ENCODE measurements around the gene OR4N2. TPM values are rescaled to one million over a fixed set of nuclear protein-coding genes. Genes with fewer than 3 reads are reported as not detected.
"Not testable (repeated sequence)": the region's sequence is repeated elsewhere in the genome, so short reads cannot be mapped to it uniquely, and the experiment has no call there.

Gene OR4N2
- total RNA-seq, 1 experiment from 2014 or later, result not detected

GRCh38 chr14:19771895-19772430, 31.6 kb upstream of the OR4N2 start:
- DNase-seq (ENCODE audit: low read depth, low spot score) (no peak), ATAC-seq (no peak)
- no peak for TF ChIP-seq POLR2AphosphoS5 (IDR thresholded peaks at IDR 0.05; ENCODE audit: low read depth, low read length)
- TF ChIP-seq SIN3A (IDR thresholded peaks at IDR 0.05; ENCODE audit: borderline replicate concordance, insufficient read depth, low read depth, low read length), result no peak
- TF ChIP-seq TCF7L2 (IDR thresholded peaks at IDR 0.05; ENCODE audit: low read depth, low read length), result no peak
- Histone ChIP-seq H3K27me3 (ENCODE audit: control insufficient read depth, insufficient read depth, low read length) (no peaks in the 10 kb centered on the region), H3K27ac (ENCODE audit: low read length) (no peak overlapping the region), H3K36me3 (ENCODE audit: control insufficient read depth, insufficient read depth, low read length) (no peaks in the 10 kb centered on the region), H3K4me1 (ENCODE audit: control insufficient read depth, insufficient read depth, low read length) (no peaks in the 10 kb centered on the region), H3K9me3 (ENCODE audit: control insufficient read depth, insufficient read depth, low read depth, low read length) (no peaks in the 10 kb centered on the region), H3K4me3 (ENCODE audit: low read depth in 2 of 2, low read length in 2 of 2) (no peak overlapping the region)
- in situ Hi-C loops (cut with HindIII; ENCODE audit: low pct_unique_long_range_greater_than_20kb, low sequenced_read_pairs), result no loop called here
- BruUV-seq (replicated peaks), result no TSS peak
- CTCF ChIA-PET, result no interaction called here
- intact Hi-C loops (cut with micrococcal nuclease; ENCODE audit: unreplicated experiment), result no loop called here
- POLR2A ChIA-PET, result no interaction called here

- H3K36me3 ChIP-seq (ENCODE audit: control insufficient read depth, insufficient read depth, low read length); H3K27ac ChIP-seq (ENCODE audit: low read length); DNase-seq (ENCODE audit: low read depth, low spot score); in situ Hi-C loops (cut with HindIII; ENCODE audit: low pct_unique_long_range_greater_than_20kb, low sequenced_read_pairs); H3K9me3 ChIP-seq (ENCODE audit: control insufficient read depth, insufficient read depth, low read depth, low read length); intact Hi-C loops (cut with micrococcal nuclease; ENCODE audit: unreplicated experiment); BruUV-seq (replicated peaks); ATAC-seq; H3K27me3 ChIP-seq (ENCODE audit: control insufficient read depth, insufficient read depth, low read length); H3K4me3 ChIP-seq (ENCODE audit: low read depth in 2 of 2, low read length in 2 of 2); H3K4me1 ChIP-seq (ENCODE audit: control insufficient read depth, insufficient read depth, low read length); CTCF ChIA-PET; POLR2A ChIA-PET: not testable (repeated sequence)
These were observed 31.1 kb upstream of the OR4N2 start for GRCh38 chr14:19772454-19772853.

DNA sequence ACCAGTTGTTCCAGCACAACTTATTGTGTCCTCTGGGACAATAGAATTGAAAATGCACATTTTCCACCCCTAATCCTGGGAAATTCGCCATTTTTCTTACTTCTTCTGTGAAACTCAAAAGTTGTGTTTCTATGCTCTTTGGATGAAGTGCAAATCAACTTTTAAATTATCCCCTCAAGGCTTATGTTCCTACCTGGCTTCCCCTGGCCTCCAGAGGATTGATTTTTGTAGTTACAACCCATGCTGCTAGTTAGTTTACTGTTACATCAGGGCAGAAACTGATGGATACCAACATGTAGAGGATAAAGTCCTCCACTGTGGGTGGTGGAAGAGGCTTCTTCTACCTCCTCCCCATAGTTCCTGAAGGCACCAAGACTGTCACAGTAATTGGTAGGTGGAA, 30.4 kb upstream of the OR4N2 start, which contains the start of gene OR4M1:
Gene OR4M1 (plus strand): TSS at position 301 of the 400 bp plus-strand sequence. CDS start 6,819 bp downstream, outside the sequence.
- BruUV-seq (replicated peaks); POLR2A ChIA-PET: not testable (repeated sequence)

DNA sequence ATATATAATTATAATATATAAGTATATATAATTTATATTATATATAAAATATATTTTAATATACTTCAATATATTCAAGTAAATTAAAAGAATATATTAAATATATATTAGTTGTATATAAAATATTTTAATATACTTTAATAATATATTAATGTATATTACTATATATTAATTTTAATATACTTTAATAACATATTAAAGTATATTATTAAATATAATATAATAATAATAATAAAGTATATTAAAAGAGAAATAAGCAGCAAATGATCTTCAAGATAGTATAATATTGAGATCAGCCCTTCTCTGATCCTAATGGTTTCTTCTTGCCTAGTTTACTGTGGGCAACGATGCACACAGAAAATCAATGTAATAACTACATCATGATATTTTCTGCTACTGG, 28.0 kb upstream of the OR4N2 start:
- POLR2A ChIA-PET, result no interaction called here
- intact Hi-C loops (cut with micrococcal nuclease; ENCODE audit: unreplicated experiment) (no loop called here), in situ Hi-C loops (cut with HindIII; ENCODE audit: low pct_unique_long_range_greater_than_20kb, low sequenced_read_pairs) (no loop called here)
- TF ChIP-seq POLR2AphosphoS5 (IDR thresholded peaks at IDR 0.05; ENCODE audit: low read depth, low read length), result no peak
- no peak for TF ChIP-seq SIN3A (IDR thresholded peaks at IDR 0.05; ENCODE audit: borderline replicate concordance, insufficient read depth, low read depth, low read length)
- TF ChIP-seq, protein P1, sequence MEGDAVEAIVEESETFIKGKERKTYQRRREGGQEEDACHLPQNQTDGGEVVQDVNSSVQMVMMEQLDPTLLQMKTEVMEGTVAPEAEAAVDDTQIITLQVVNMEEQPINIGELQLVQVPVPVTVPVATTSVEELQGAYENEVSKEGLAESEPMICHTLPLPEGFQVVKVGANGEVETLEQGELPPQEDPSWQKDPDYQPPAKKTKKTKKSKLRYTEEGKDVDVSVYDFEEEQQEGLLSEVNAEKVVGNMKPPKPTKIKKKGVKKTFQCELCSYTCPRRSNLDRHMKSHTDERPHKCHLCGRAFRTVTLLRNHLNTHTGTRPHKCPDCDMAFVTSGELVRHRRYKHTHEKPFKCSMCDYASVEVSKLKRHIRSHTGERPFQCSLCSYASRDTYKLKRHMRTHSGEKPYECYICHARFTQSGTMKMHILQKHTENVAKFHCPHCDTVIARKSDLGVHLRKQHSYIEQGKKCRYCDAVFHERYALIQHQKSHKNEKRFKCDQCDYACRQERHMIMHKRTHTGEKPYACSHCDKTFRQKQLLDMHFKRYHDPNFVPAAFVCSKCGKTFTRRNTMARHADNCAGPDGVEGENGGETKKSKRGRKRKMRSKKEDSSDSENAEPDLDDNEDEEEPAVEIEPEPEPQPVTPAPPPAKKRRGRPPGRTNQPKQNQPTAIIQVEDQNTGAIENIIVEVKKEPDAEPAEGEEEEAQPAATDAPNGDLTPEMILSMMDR (IDR thresholded peaks at IDR 0.05), result no peak
- no peak for TF ChIP-seq TCF7L2 (IDR thresholded peaks at IDR 0.05; ENCODE audit: low read depth, low read length)
- TF ChIP-seq REST (IDR thresholded peaks at IDR 0.05; ENCODE audit: insufficient read depth in 1 of 2, low read depth in 2 of 2, low read length in 1 of 2), result no peak
- H3K4me1 ChIP-seq (ENCODE audit: control insufficient read depth, insufficient read depth, low read length), result no peaks in the 10 kb centered on the region
- CTCF ChIA-PET, result no interaction called here
- DNase-seq (ENCODE audit: low read depth, low spot score) (no peak), ATAC-seq (no peak)
- no peak overlapping the region for H3K27ac ChIP-seq (ENCODE audit: low read length)
- H3K36me3 ChIP-seq (ENCODE audit: control insufficient read depth, insufficient read depth, low read length), result no peaks in the 10 kb centered on the region
- H3K4me3 ChIP-seq (ENCODE audit: low read depth in 2 of 2, low read length in 2 of 2), result no peak overlapping the region
- no peaks in the 10 kb centered on the region for H3K27me3 ChIP-seq (ENCODE audit: control insufficient read depth, insufficient read depth, low read length)
- H3K9me3 ChIP-seq (ENCODE audit: control insufficient read depth, insufficient read depth, low read depth, low read length), result no peaks in the 10 kb centered on the region
- no TSS peak for BruUV-seq (replicated peaks)

More for the DNA sequence above, 30.4 kb upstream of the OR4N2 start, which contains the start of gene OR4M1:
- H3K27ac ChIP-seq (ENCODE audit: low read length); CTCF ChIA-PET; H3K27me3 ChIP-seq (ENCODE audit: control insufficient read depth, insufficient read depth, low read length); DNase-seq (ENCODE audit: low read depth, low spot score); H3K4me3 ChIP-seq (ENCODE audit: low read depth in 2 of 2, low read length in 2 of 2); ATAC-seq; intact Hi-C loops (cut with micrococcal nuclease; ENCODE audit: unreplicated experiment); in situ Hi-C loops (cut with HindIII; ENCODE audit: low pct_unique_long_range_greater_than_20kb, low sequenced_read_pairs); H3K36me3 ChIP-seq (ENCODE audit: control insufficient read depth, insufficient read depth, low read length); H3K4me1 ChIP-seq (ENCODE audit: control insufficient read depth, insufficient read depth, low read length); H3K9me3 ChIP-seq (ENCODE audit: control insufficient read depth, insufficient read depth, low read depth, low read length): not testable (repeated sequence)

- BruUV-seq (replicated peaks); H3K27ac ChIP-seq (ENCODE audit: low read length); in situ Hi-C loops (cut with HindIII; ENCODE audit: low pct_unique_long_range_greater_than_20kb, low sequenced_read_pairs); H3K27me3 ChIP-seq (ENCODE audit: control insufficient read depth, insufficient read depth, low read length); H3K36me3 ChIP-seq (ENCODE audit: control insufficient read depth, insufficient read depth, low read length); intact Hi-C loops (cut with micrococcal nuclease; ENCODE audit: unreplicated experiment); CTCF ChIA-PET; ATAC-seq; DNase-seq (ENCODE audit: low read depth, low spot score); POLR2A ChIA-PET; H3K4me3 ChIP-seq (ENCODE audit: low read depth in 2 of 2, low read length in 2 of 2); H3K4me1 ChIP-seq (ENCODE audit: control insufficient read depth, insufficient read depth, low read length); H3K9me3 ChIP-seq (ENCODE audit: control insufficient read depth, insufficient read depth, low read depth, low read length): not testable (repeated sequence)
These were observed 17.7 kb upstream of the OR4N2 start for GRCh38 chr14:19785848-19786247.
